ENCODE data around the gene ACOT6. TPM values are rescaled to one million over a fixed set of nuclear protein-coding genes. Genes with fewer than 3 reads are reported as not detected.
"Not testable (repeated sequence)": the region's sequence is repeated elsewhere in the genome, so short reads cannot be mapped to it uniquely, and the experiment has no call there.

ACOT6 gene
- total RNA-seq, result 1.6 TPM

- DNase-seq (ENCODE audit: low spot score) (peak; percentile 96), ATAC-seq (peak; percentile 90)
Measured at GRCh38 chr14:73612339-73613045, at the start of gene ACOT6. TSS of gene ACOT6 (plus strand) at chr14:73612517. CDS start at chr14:73612572, 55 bp downstream.

- not testable (repeated sequence) for ATAC-seq; DNase-seq (ENCODE audit: low spot score)
Measured at GRCh38 chr14:73562696-73563095, 49.6 kb upstream of the ACOT6 start.

- DNase-seq (ENCODE audit: low spot score); ATAC-seq: not testable (repeated sequence)
Measured at GRCh38 chr14:73566431-73566830, 45.9 kb upstream of the ACOT6 start.

- DNase-seq (ENCODE audit: low spot score); ATAC-seq: not testable (repeated sequence)
Measured at GRCh38 chr14:73566935-73567334, 45.4 kb upstream of the ACOT6 start.

GRCh38 chr14:73567358-73567757 lies 45.0 kb upstream of the ACOT6 start:
- no peak for DNase-seq (ENCODE audit: low spot score)
- ATAC-seq, result no peak

- DNase-seq (ENCODE audit: low spot score), result no peak
- peak; percentile 0 for ATAC-seq
Measured at GRCh38 chr14:73567951-73568885, 44.1 kb upstream of the ACOT6 start.

- ATAC-seq; DNase-seq (ENCODE audit: low spot score): not testable (repeated sequence)
Measured at GRCh38 chr14:73568886-73569184, 43.5 kb upstream of the ACOT6 start.

GRCh38 chr14:73569185-73569958 lies 42.9 kb upstream of the ACOT6 start, which contains the start of gene ACOT2:
TSS of gene ACOT2 (plus strand) at chr14:73569213. CDS start at chr14:73569241, 28 bp downstream.
- peak; percentile 81 for ATAC-seq
- peak; percentile 95 for DNase-seq (ENCODE audit: low spot score)

GRCh38 chr14:73570913-73571312 lies 41.4 kb upstream of the ACOT6 start:
- peak; percentile 82 for DNase-seq (ENCODE audit: low spot score)
- ATAC-seq, result peak; percentile 73

- not testable (repeated sequence) for ATAC-seq; DNase-seq (ENCODE audit: low spot score)
Measured at GRCh38 chr14:73573034-73573433, 39.3 kb upstream of the ACOT6 start.

GRCh38 chr14:73573740-73574139 lies 38.6 kb upstream of the ACOT6 start:
- ATAC-seq; DNase-seq (ENCODE audit: low spot score): not testable (repeated sequence)

GRCh38 chr14:73574251-73574650 lies 38.1 kb upstream of the ACOT6 start:
- not testable (repeated sequence) for ATAC-seq; DNase-seq (ENCODE audit: low spot score)

GRCh38 chr14:73576391-73576790 lies 35.9 kb upstream of the ACOT6 start:
- DNase-seq (ENCODE audit: low spot score) (no peak), ATAC-seq (no peak)

GRCh38 chr14:73577214-73577613 lies 35.1 kb upstream of the ACOT6 start:
- not testable (repeated sequence) for DNase-seq (ENCODE audit: low spot score)
- ATAC-seq, result peak; percentile 77

- peak; percentile 67 for DNase-seq (ENCODE audit: low spot score)
- ATAC-seq, result peak; percentile 87
Measured at GRCh38 chr14:73582102-73582979, 30.0 kb upstream of the ACOT6 start.

- no peak for ATAC-seq
- no peak for DNase-seq (ENCODE audit: low spot score)
Measured at GRCh38 chr14:73588695-73589094, 23.6 kb upstream of the ACOT6 start.

- ATAC-seq (no peak), DNase-seq (ENCODE audit: low spot score) (no peak)
Measured at GRCh38 chr14:73589116-73589515, 23.2 kb upstream of the ACOT6 start.

GRCh38 chr14:73590673-73591004 lies 21.7 kb upstream of the ACOT6 start:
- ATAC-seq; DNase-seq (ENCODE audit: low spot score): not testable (repeated sequence)

- DNase-seq (ENCODE audit: low spot score) (peak; percentile 74), ATAC-seq (peak; percentile 90)
Measured at GRCh38 chr14:73591690-73592449, 20.4 kb upstream of the ACOT6 start, which contains the start of gene ACOT4. TSS of gene ACOT4 (plus strand) at chr14:73591873. CDS start at chr14:73591960, 87 bp downstream.
